Measurements from ENCODE around the gene RAB38.

RAB38 gene

GRCh38 chr11:88101881-88102597 is 73.2 kb downstream of the RAB38 start:
- Mint-ChIP-seq H3K4me3 (no peak overlapping the region), H3K36me3 (ENCODE audit: low read depth) (no peaks in the 10 kb centered on the region), H3K9me3 (no peaks in the 10 kb centered on the region), H3K4me1 (peaks cover 30% of the 10 kb centered on the region), H3K27me3 (ENCODE audit: low read depth) (no peaks in the 10 kb centered on the region), H3K27ac (no peak overlapping the region)
- TF ChIP-seq, protein P1, sequence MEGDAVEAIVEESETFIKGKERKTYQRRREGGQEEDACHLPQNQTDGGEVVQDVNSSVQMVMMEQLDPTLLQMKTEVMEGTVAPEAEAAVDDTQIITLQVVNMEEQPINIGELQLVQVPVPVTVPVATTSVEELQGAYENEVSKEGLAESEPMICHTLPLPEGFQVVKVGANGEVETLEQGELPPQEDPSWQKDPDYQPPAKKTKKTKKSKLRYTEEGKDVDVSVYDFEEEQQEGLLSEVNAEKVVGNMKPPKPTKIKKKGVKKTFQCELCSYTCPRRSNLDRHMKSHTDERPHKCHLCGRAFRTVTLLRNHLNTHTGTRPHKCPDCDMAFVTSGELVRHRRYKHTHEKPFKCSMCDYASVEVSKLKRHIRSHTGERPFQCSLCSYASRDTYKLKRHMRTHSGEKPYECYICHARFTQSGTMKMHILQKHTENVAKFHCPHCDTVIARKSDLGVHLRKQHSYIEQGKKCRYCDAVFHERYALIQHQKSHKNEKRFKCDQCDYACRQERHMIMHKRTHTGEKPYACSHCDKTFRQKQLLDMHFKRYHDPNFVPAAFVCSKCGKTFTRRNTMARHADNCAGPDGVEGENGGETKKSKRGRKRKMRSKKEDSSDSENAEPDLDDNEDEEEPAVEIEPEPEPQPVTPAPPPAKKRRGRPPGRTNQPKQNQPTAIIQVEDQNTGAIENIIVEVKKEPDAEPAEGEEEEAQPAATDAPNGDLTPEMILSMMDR (IDR thresholded peaks at IDR 0.05; ENCODE audit: unreplicated experiment in 3 of 3), result no peak

DNA sequence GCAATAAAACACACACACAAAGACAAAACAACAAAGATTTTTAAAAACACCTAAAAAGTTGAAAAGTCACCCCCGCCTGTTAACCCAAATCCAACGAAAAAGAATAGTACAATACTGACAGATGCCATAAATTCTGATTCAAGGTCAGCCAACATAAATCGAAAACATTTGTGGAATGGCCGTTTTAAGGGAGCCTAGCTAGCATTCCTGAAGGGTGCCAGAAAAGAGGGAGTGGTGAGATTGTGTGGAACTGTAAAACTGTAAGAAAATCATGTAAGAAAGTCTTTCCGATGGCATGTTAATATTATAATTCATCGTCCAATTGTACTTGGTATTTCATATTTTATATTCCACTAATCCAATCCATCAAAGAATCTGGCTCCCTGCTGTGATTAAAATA is 75.1 kb downstream of the RAB38 start:
- peak overlapping the region; percentile 8 to 29 (median 13) for H3K27ac Mint-ChIP-seq
- no peaks in the 10 kb centered on the region for H3K9me3 Mint-ChIP-seq
- TF ChIP-seq, protein P1 (IDR thresholded peaks at IDR 0.05; ENCODE audit: unreplicated experiment in 3 of 3), result no peak
- peaks cover 13% of the 10 kb centered on the region for H3K4me1 Mint-ChIP-seq
- no peaks in the 10 kb centered on the region for H3K27me3 Mint-ChIP-seq (ENCODE audit: low read depth)
- no peaks in the 10 kb centered on the region for H3K36me3 Mint-ChIP-seq (ENCODE audit: low read depth)
- H3K4me3 Mint-ChIP-seq, result no peak overlapping the region

DNA sequence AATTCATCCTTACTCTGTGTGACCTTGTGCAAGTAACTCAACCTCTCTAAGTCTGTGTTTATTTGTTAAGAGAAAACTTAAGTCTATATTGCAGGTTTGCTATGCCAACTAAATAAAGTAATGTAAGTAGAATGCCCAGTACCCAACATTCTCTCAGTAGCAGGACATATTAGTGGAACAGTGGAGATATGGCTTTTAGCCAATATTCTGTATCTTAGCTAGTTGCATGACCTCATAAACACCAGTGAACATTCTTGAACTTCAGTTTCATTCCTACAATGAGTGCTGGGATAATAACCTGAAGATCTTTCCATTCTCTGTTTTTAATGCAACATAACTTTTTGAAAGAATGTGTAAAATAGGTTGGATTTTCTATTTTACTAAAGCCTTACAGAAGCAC is 77.0 kb downstream of the RAB38 start:
- Mint-ChIP-seq H3K27ac (no peak overlapping the region), H3K9me3 (no peaks in the 10 kb centered on the region), H3K4me3 (no peak overlapping the region), H3K27me3 (ENCODE audit: low read depth) (no peaks in the 10 kb centered on the region), H3K4me1 (peaks cover 6% of the 10 kb centered on the region), H3K36me3 (ENCODE audit: low read depth) (no peaks in the 10 kb centered on the region)
- TF ChIP-seq, protein P1 (IDR thresholded peaks at IDR 0.05; ENCODE audit: unreplicated experiment in 3 of 3), result no peak

DNA sequence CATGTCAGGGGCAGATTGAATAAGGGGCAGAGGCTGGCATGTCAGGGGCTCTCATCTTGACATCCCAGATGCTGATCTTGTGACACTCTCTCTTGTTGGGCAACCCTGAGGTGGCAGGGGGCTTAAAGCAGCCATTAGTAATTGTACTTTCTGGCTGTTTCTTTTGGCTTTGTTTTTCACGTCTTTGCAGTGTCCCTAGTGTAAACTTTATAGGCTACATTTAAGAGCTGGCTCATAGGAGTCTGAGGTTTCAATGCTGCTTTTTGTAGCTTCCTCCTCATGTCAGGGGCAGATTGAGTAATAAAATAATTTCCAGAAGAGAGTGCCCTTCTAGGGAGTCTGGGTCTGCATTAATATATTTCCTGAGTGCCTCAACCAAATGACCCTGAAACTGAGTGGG is 86.1 kb downstream of the RAB38 start:
- Mint-ChIP-seq H3K9me3 (peaks cover 3% of the 10 kb centered on the region), H3K27ac (peak overlapping the region; percentile 11 to 74 (median 60)), H3K36me3 (ENCODE audit: low read depth) (no peaks in the 10 kb centered on the region), H3K4me3 (no peak overlapping the region), H3K27me3 (ENCODE audit: low read depth) (no peaks in the 10 kb centered on the region), H3K4me1 (peaks cover 5% of the 10 kb centered on the region)
- TF ChIP-seq, protein P1 (IDR thresholded peaks at IDR 0.05; ENCODE audit: unreplicated experiment in 3 of 3), result no peak

DNA sequence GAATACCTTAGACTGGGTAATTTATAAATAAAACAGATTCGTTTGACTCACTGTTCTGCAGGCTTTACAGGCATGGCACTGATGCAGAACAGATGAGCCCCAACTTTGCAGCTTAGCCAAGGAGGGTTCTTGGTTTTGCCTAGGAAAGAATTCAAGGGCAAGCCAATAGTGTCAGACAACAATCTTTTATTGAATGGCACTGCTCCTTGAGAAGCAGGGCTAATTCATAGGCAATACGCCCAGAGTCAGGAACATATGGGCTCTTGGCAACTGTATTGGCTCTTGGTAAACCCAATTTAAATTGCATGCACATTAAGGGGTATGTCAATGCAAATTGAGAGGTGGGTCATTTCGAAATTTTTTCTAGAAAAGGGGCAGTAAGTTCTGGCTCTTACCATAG is 87.9 kb downstream of the RAB38 start:
- no peak overlapping the region for H3K27ac Mint-ChIP-seq
- H3K36me3 Mint-ChIP-seq (ENCODE audit: low read depth), result no peaks in the 10 kb centered on the region
- H3K4me1 Mint-ChIP-seq, result peaks cover 5% of the 10 kb centered on the region
- TF ChIP-seq, protein P1 (IDR thresholded peaks at IDR 0.05; ENCODE audit: unreplicated experiment in 3 of 3), result no peak
- no peaks in the 10 kb centered on the region for H3K27me3 Mint-ChIP-seq (ENCODE audit: low read depth)
- H3K9me3 Mint-ChIP-seq, result peaks cover 3% of the 10 kb centered on the region
- no peak overlapping the region for H3K4me3 Mint-ChIP-seq

DNA sequence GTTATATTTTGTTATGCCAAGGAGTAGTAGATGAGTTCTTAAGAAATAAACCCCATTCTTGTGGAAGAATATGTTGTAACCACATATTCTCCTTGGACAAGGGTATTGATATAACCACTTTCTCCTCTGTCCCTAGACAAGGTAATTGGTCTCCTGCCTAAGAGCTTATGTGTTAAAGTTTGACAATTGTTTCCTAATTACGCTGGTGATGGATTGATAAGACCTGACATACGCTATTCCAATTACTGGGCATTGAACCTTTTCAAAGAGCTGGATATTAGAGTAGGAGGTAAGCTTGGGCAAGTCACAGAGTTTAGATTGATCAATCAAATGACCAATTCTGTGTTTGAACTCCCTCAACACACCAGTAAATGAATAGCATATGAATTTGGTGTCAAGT is 88.9 kb downstream of the RAB38 start:
- Mint-ChIP-seq H3K4me3 (no peak overlapping the region), H3K36me3 (ENCODE audit: low read depth) (no peaks in the 10 kb centered on the region), H3K9me3 (peaks cover 3% of the 10 kb centered on the region), H3K4me1 (peaks cover 5% of the 10 kb centered on the region), H3K27ac (no peak overlapping the region), H3K27me3 (ENCODE audit: low read depth) (no peaks in the 10 kb centered on the region)
- TF ChIP-seq, protein P1 (IDR thresholded peaks at IDR 0.05; ENCODE audit: unreplicated experiment in 3 of 3), result no peak
